GM20000 (cell line): Measurements from ENCODE around the gene RAB40B.
A peak's percentile ranks its signal among the peaks of the same experiment; 100 is the strongest.

ENCODE experiments used
- DNase-seq: peaks from one replicate; pipeline ENCODE4 v3.0.0; 2012; ENCODE audit warnings: low spot score
- TF ChIP-seq, protein P1 (sequence below): IDR thresholded peaks from 2 replicates; pipeline ENCODE4 v1.5.1; 2012; ENCODE audit warnings: mild to moderate bottlenecking, control low read depth; ENCODE audit errors: extremely low read depth, missing control alignments

Gene RAB40B

DNA sequence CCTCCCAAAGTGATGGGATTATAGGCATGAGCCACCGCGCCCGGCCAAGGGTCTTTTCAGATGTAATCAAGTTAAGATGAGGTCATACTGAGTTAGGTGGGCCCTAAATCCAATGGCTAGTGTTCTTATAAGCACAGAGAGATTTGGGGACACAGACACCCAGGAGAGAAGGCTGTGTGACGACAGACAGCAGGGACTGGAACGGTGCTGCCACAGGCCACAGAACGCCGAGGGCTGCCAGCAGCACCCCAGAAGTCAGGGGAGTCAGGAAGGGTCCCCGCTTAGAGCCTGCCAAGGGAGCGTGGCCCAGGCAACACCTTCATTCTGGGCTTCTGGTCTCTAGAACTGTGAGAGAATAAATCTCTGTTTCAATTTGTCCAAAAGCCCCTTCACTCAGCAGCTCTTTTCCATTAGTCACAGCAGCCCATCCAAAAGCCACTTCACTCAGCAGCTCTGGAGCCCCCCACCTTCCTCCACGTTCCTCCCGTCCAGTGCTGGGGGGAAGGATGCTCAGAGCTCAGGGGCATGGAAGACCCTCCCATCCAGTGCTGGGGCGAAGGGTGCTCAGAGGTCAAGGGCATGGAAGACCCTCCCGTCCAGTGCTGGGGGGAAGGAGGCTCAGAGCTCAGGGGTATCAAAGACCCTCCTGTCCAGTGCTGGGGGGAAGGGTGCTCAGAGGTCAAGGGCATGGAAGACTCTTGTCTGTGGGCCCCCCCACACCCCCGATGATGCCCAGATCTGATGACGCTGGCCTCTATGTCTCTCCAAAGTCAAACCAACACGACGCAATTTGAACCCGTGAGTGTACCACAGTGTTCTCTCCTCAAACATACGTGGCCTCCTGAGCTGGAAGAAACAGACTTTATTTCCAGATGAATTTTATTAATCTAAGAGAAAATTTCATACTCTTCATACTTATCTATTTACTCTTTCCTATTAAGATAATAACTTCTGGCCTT is 11.9 kb downstream of the RAB40B start:
- TF ChIP-seq, protein P1, sequence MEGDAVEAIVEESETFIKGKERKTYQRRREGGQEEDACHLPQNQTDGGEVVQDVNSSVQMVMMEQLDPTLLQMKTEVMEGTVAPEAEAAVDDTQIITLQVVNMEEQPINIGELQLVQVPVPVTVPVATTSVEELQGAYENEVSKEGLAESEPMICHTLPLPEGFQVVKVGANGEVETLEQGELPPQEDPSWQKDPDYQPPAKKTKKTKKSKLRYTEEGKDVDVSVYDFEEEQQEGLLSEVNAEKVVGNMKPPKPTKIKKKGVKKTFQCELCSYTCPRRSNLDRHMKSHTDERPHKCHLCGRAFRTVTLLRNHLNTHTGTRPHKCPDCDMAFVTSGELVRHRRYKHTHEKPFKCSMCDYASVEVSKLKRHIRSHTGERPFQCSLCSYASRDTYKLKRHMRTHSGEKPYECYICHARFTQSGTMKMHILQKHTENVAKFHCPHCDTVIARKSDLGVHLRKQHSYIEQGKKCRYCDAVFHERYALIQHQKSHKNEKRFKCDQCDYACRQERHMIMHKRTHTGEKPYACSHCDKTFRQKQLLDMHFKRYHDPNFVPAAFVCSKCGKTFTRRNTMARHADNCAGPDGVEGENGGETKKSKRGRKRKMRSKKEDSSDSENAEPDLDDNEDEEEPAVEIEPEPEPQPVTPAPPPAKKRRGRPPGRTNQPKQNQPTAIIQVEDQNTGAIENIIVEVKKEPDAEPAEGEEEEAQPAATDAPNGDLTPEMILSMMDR = no peak

GRCh38 chr17:82685291-82685690 is 13.2 kb downstream of the RAB40B start:
- TF ChIP-seq, protein P1 = no peak
- no peak for DNase-seq

More for the DNA sequence above, 11.9 kb downstream of the RAB40B start:
- no peak for DNase-seq

DNA sequence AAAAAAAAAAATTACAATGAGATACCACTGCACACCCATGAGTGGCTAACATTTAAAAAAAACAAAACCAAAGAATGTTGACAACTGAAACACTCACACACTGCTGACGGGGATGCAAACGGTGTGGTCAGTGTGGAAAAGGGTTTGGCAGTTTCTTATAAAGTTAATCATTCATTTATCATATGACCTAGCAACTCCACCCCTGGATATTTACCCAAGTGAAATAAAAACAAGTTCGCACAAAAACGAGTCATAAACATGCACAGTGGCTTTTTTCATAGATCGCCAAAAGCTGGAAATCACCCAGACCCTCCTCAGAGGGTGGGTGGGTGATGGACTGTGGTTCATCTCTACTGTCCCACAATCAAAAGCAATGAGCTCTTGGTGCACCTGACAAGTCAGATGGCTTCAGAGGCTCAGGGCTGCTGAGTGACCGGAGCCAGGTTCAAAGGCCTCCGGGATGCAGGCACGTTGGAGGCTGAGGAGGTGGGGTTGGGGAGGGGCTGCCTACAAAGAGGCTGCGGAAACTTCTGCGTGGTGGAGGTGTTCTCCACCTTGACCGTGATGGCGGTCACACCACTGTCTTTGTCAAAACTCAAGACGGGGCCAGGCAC is 14.2 kb downstream of the RAB40B start:
- TF ChIP-seq, protein P1 = no peak
- DNase-seq = peak; percentile 71

- DNase-seq = no peak
- TF ChIP-seq, protein P1 = no peak
Observed at GRCh38 chr17:82683534-82683933, 15.0 kb downstream of the RAB40B start.

DNA sequence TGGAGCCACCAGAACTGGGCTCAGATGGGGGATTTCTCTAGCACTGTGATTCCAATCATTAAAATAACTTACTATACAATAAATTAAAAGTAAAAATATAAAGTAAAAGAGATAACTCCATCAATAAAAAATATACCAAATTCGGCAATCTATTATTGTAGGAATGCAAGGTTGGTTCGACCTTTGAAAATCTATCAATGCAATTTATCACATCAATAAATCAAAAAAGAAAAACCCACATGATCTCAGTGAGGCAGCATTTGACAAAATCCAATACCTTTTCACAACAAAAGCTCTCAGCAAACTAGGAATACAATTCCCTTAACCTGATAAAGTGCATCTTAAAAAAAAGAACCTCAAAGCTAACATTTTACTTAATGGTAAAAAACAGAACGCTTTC is 17.0 kb downstream of the RAB40B start:
- TF ChIP-seq, protein P1 = no peak
- no peak for DNase-seq

GRCh38 chr17:82679586-82680465 is 18.7 kb downstream of the RAB40B start:
- TF ChIP-seq, protein P1 = no peak
- DNase-seq = no peak
